SU-DHL-6 (cell line): ENCODE data around the gene PAF1.

ENCODE experiments used
- H2AFZ ChIP-seq: fragments of 200-600 bp; sonication (generic); 2 replicates; pipeline ENCODE4 v1.6.1; 2014; ENCODE audit warnings: low read depth, mild to moderate bottlenecking, moderate library complexity, mixed read lengths, antibody characterized with exemption, low read length; ENCODE audit not compliant: severe bottlenecking
- H3F3A ChIP-seq: fragments of 200-600 bp; shearing (Covaris generic); 2 replicates; pipeline ENCODE4 v1.6.0; 2016; ENCODE audit warnings: antibody characterized with exemption, mild to moderate bottlenecking; ENCODE audit not compliant: insufficient read depth
- H3K27ac ChIP-seq: fragments of 200-600 bp; sonication (generic); 2 replicates; pipeline ENCODE4 v1.5.1; 2016; ENCODE audit warnings: low read depth, mild to moderate bottlenecking, low read length, moderate library complexity, mixed read lengths
- H3K27me3 ChIP-seq: fragments of 200-600 bp; sonication (generic), shearing (Covaris generic); 2 replicates; pipeline ENCODE4 v1.6.0; 2014; ENCODE audit warnings: mild to moderate bottlenecking, low read length
- H3K36me3 ChIP-seq: fragments of 200-600 bp; sonication (generic); 2 replicates; pipeline ENCODE4 v1.6.1; 2014; ENCODE audit warnings: mild to moderate bottlenecking, low read length, mixed read lengths
- H3K4me2 ChIP-seq: fragments of 300-600, 200-600 bp; shearing (Covaris generic), sonication (generic); 2 replicates; pipeline ENCODE4 v1.6.0; 2014; ENCODE audit warnings: low read length, low read depth, mild to moderate bottlenecking; ENCODE audit not compliant: poor library complexity, severe bottlenecking
- H3K4me3 ChIP-seq: fragments of 200-600 bp; sonication (generic); 2 replicates; pipeline ENCODE4 v1.5.1; 2014; ENCODE audit warnings: antibody characterized with exemption, low read length, mild to moderate bottlenecking, mixed read lengths; ENCODE audit not compliant: insufficient read depth, poor library complexity, severe bottlenecking
- H3K79me2 ChIP-seq: fragments of 200-600 bp; sonication (generic); 2 replicates; pipeline ENCODE4 v1.6.1; 2014; ENCODE audit warnings: mild to moderate bottlenecking, low read length, moderate library complexity; ENCODE audit not compliant: insufficient read depth
- H3K9ac ChIP-seq: fragments of 200-600 bp; sonication (generic); 2 replicates; pipeline ENCODE4 v1.7.0; 2014; ENCODE audit warnings: mild to moderate bottlenecking, low read length
- H3K9me2 ChIP-seq: fragments of 200-600 bp; sonication (generic); replicated peaks from 2 replicates; pipeline ENCODE4 v1.6.1; 2014; ENCODE audit warnings: low read length; ENCODE audit not compliant: insufficient read depth
- H3K9me3 ChIP-seq: fragments of 200-600 bp; sonication (generic); 2 replicates; pipeline ENCODE4 v1.6.1; 2014; ENCODE audit warnings: low read length, mixed read lengths; ENCODE audit not compliant: insufficient read depth
- H4K20me1 ChIP-seq: fragments of 200-600 bp; sonication (generic); 2 replicates; pipeline ENCODE4 v1.6.1; 2014; ENCODE audit warnings: low read depth, mild to moderate bottlenecking, antibody characterized with exemption, low read length, moderate library complexity, mixed read lengths
- CTCF ChIP-seq: fragments of 200-600 bp; sonication (generic); IDR thresholded peaks from one replicate; pipeline ENCODE4 v1.5.1; 2017; ENCODE audit warnings: antibody characterized with exemption, mild to moderate bottlenecking, low read length, moderate library complexity; ENCODE audit not compliant: insufficient read depth, poor library complexity, severe bottlenecking
- EZH2phosphoT487 ChIP-seq: fragments of 200-600 bp; sonication (generic), shearing (Covaris generic); conservative IDR thresholded peaks from 2 replicates; pipeline ENCODE4 v1.6.1; 2018; ENCODE audit warnings: mild to moderate bottlenecking, antibody characterized with exemption, low read length, moderate library complexity, mixed read lengths

Gene PAF1

GRCh38 chr19:39435499-39436349, 44.8 kb upstream of the PAF1 start, which contains the start of gene RPS16:
Gene RPS16 (minus strand): TSS chr19:39435949. CDS start chr19:39435895, 54 bp downstream.
- no peaks in the 10 kb centered on the region for H3K9me2 ChIP-seq
- H3K9me3 ChIP-seq, result no peaks in the 10 kb centered on the region
- peaks cover 38% of the 10 kb centered on the region for H3F3A ChIP-seq
- H3K79me2 ChIP-seq, result peaks cover 26% of the 10 kb centered on the region
- no peaks in the 10 kb centered on the region for H3K27me3 ChIP-seq
- peak within 1 kb of the TSS; percentile 90 for H3K4me2 ChIP-seq
- TF ChIP-seq CTCF, result no peak
- TF ChIP-seq EZH2phosphoT487, result no peak
- H3K9ac ChIP-seq, result peak within 1 kb of the TSS; percentile 98
- peaks cover 16% of the 10 kb centered on the region for H4K20me1 ChIP-seq
- H3K4me3 ChIP-seq, result peak within 1 kb of the TSS; percentile 95
- peak within 1 kb of the TSS; percentile 55 for H3K27ac ChIP-seq
- peaks cover 25% of the 10 kb centered on the region for H3K36me3 ChIP-seq
- no peak within 1 kb of the TSS for H2AFZ ChIP-seq

GRCh38 chr19:39434123-39435076, 43.5 kb upstream of the PAF1 start:
- H3K27me3 ChIP-seq, result no peaks in the 10 kb centered on the region
- H3K4me2 ChIP-seq, result peak overlapping the region; percentile 85
- H3K9me2 ChIP-seq, result no peaks in the 10 kb centered on the region
- H3K27ac ChIP-seq, result peak overlapping the region; percentile 55
- H3K9me3 ChIP-seq, result no peaks in the 10 kb centered on the region
- peaks cover 25% of the 10 kb centered on the region for H3K36me3 ChIP-seq
- peaks cover 43% of the 10 kb centered on the region for H3F3A ChIP-seq
- H3K79me2 ChIP-seq, result peaks cover 26% of the 10 kb centered on the region
- no peak overlapping the region for H2AFZ ChIP-seq
- peak overlapping the region; percentile 95 for H3K4me3 ChIP-seq
- peak overlapping the region; percentile 98 for H3K9ac ChIP-seq
- peaks cover 16% of the 10 kb centered on the region for H4K20me1 ChIP-seq
- no peak for TF ChIP-seq EZH2phosphoT487
- TF ChIP-seq CTCF, result no peak

- Histone ChIP-seq H2AFZ (no peak overlapping the region), H3K4me3 (no peak overlapping the region), H3K4me2 (peak overlapping the region; percentile 85), H3K27ac (no peak overlapping the region), H3K27me3 (no peaks in the 10 kb centered on the region), H3K36me3 (peaks cover 25% of the 10 kb centered on the region), H3K79me2 (peaks cover 26% of the 10 kb centered on the region), H4K20me1 (peaks cover 16% of the 10 kb centered on the region), H3K9me3 (no peaks in the 10 kb centered on the region), H3K9me2 (no peaks in the 10 kb centered on the region), H3F3A (peaks cover 46% of the 10 kb centered on the region), H3K9ac (0 out of 2 replicates have a peak overlapping the region, but pooled peaks have one; percentile 98)
- TF ChIP-seq EZH2phosphoT487 (no peak), CTCF (no peak)
Measured at GRCh38 chr19:39433480-39434079, 42.7 kb upstream of the PAF1 start.
